Neural crest cell (in vitro differentiated cells): ENCODE results near the gene IFNG-AS1. TPM values are rescaled to one million over a fixed set of nuclear protein-coding genes. Genes with fewer than 3 reads are reported as not detected.
A peak's percentile ranks its signal among the peaks of the same experiment; 100 is the strongest.

Source experiments
- DNase-seq: peaks from one replicate; pipeline ENCODE4 v3.0.0; 2021; ENCODE audit warnings: low read depth, mixed read lengths, low spot score
- H3K27ac Mint-ChIP-seq: one replicate; pipeline ENCODE4 v1.8.0; 2021; ENCODE audit warnings: mild to moderate bottlenecking, mixed read lengths; ENCODE audit not compliant: unreplicated experiment
- H3K27me3 Mint-ChIP-seq: 2 replicates; pipeline ENCODE4 v1.8.0; 2021; ENCODE audit warnings: low read depth, mild to moderate bottlenecking, mixed read lengths
- H3K36me3 Mint-ChIP-seq: 2 replicates; pipeline ENCODE4 v1.8.0; 2021; ENCODE audit warnings: low read depth, mild to moderate bottlenecking, mixed read lengths
- H3K4me1 Mint-ChIP-seq: 2 replicates; pipeline ENCODE4 v1.8.0; 2021; ENCODE audit warnings: mixed read lengths
- H3K4me3 Mint-ChIP-seq: one replicate; pipeline ENCODE4 v1.8.0; 2021; ENCODE audit warnings: mild to moderate bottlenecking, mixed read lengths
- H3K9me3 Mint-ChIP-seq: 2 replicates; pipeline ENCODE4 v1.8.0; 2021; ENCODE audit warnings: mixed read lengths
- CTCF ChIP-seq: fragments of 200-600 bp; sonication (generic); conservative IDR thresholded peaks from 2 replicates; pipeline ENCODE4 v1.5.0; 2021; ENCODE audit warnings: antibody characterized with exemption, mild to moderate bottlenecking
- total RNA-seq: library from RNA; stranded (reverse); gene quantifications from 2 replicates; pipeline ENCODE4 v1.2.1, GENCODE V29; 2021

Gene IFNG-AS1
- total RNA-seq, 1 donor from 2014 or later: not detected

- H3K27me3 Mint-ChIP-seq: no peaks in the 10 kb centered on the region
- no peak for DNase-seq
- H3K4me3 Mint-ChIP-seq: no peak overlapping the region
- H3K4me1 Mint-ChIP-seq: no peaks in the 10 kb centered on the region
- H3K36me3 Mint-ChIP-seq: no peaks in the 10 kb centered on the region
- TF ChIP-seq CTCF: no peak
- no peak overlapping the region for H3K27ac Mint-ChIP-seq
- peaks cover 5% of the 10 kb centered on the region for H3K9me3 Mint-ChIP-seq
Observed at GRCh38 chr12:68034567-68034966, 45.3 kb downstream of the IFNG-AS1 start.

DNA sequence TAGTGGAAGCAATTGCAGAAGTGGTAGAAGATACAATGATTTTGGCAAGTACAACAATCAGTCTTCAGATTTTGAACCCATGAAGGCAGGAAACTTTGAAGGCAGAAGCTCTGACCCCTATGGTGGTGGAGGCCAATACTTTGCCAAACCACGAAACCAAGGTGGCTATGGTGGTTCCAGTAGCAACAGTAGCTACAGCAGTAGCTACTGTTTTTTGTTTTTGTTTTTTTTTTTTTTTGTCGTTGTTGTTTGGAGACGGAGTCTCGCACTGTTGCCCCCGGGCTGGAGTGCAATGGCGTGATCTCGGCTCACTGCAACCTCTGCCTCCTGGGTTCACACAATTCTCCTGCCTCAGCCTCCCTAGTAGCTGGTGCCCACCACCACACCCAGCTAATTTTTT lies 47.4 kb downstream of the IFNG-AS1 start:
- peaks cover 5% of the 10 kb centered on the region for H3K4me1 Mint-ChIP-seq
- H3K27ac Mint-ChIP-seq: peak overlapping the region; percentile 47
- no peak for TF ChIP-seq CTCF
- no peak overlapping the region for H3K4me3 Mint-ChIP-seq
- no peak for DNase-seq
- H3K27me3 Mint-ChIP-seq: no peaks in the 10 kb centered on the region
- H3K36me3 Mint-ChIP-seq: no peaks in the 10 kb centered on the region
- H3K9me3 Mint-ChIP-seq: peaks cover 3% of the 10 kb centered on the region

- H3K36me3 Mint-ChIP-seq: no peaks in the 10 kb centered on the region
- no peak overlapping the region for H3K27ac Mint-ChIP-seq
- H3K4me1 Mint-ChIP-seq: peaks cover 5% of the 10 kb centered on the region
- H3K4me3 Mint-ChIP-seq: no peak overlapping the region
- no peak for TF ChIP-seq CTCF
- DNase-seq: no peak
- H3K9me3 Mint-ChIP-seq: peaks cover 3% of the 10 kb centered on the region
- no peaks in the 10 kb centered on the region for H3K27me3 Mint-ChIP-seq
Observed at GRCh38 chr12:68037616-68038255, 48.5 kb downstream of the IFNG-AS1 start.

- H3K27ac Mint-ChIP-seq: no peak overlapping the region
- no peaks in the 10 kb centered on the region for H3K27me3 Mint-ChIP-seq
- no peaks in the 10 kb centered on the region for H3K36me3 Mint-ChIP-seq
- peaks cover 3% of the 10 kb centered on the region for H3K9me3 Mint-ChIP-seq
- no peak for DNase-seq
- no peak overlapping the region for H3K4me3 Mint-ChIP-seq
- peaks cover 5% of the 10 kb centered on the region for H3K4me1 Mint-ChIP-seq
- TF ChIP-seq CTCF: no peak
Observed at GRCh38 chr12:68038650-68039049, 49.4 kb downstream of the IFNG-AS1 start.

DNA sequence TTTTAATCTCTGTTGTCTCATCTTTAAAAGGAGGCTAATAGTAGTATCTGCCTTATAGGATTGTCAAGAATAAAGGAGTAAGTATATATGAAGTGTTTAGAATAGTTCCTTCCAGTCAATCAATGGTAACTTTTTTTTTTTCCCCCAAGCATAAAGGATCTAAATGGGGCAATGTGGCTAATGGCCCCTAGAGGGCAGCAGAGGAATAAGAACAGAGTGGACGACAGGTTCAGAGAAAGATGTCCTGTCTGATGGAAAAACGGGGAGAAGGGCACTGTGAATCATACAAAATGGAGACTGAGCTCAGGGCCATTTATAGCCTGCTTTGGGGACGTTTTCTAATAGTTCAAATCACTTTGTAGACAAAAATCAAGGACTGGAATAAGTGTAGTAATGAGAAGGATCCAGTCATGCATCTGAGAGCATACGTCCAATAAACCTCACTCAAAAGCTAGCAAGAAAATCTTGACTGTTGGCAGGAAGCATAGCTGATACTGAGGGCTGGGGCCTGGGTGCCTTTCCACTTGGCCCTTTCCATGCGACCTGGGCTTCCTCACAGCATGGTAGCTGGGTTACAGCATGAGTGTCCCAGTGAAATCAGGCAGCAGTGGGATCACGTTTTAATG lies 51.3 kb downstream of the IFNG-AS1 start:
- Mint-ChIP-seq H3K4me1 (peaks cover 5% of the 10 kb centered on the region), H3K27me3 (no peaks in the 10 kb centered on the region), H3K4me3 (no peak overlapping the region), H3K27ac (no peak overlapping the region), H3K36me3 (no peaks in the 10 kb centered on the region), H3K9me3 (peaks cover 3% of the 10 kb centered on the region)
- peak; percentile 95 for TF ChIP-seq CTCF
- DNase-seq: peak; percentile 55
